GM12878 (cell line): Measurements from ENCODE around the gene SH3BP5. TPM values are rescaled to one million over a fixed set of nuclear protein-coding genes. Genes with fewer than 3 reads are reported as not detected.

Source experiments
- ATAC-seq: fragments of 200-7000 bp; cut with Tn5 transposase; 3 replicates; pipeline ENCODE4 v1.9.1; 2020; ENCODE audit warnings: mild to moderate bottlenecking, moderate library complexity
- BruUV-seq: library from RNA; stranded (reverse); fragments of 400-500 nt; replicated peaks from 2 replicates; lab custom pipeline; 2021; lab: Mats Ljungman, UMichigan
- CTCF ChIA-PET: fragments of 300-600 bp; sonication (Branson Sonifier 250); formaldehyde crosslinking; extraction: SDS; loops from one replicate; lab custom pipeline; 2021; ENCODE audit warnings: inconsistent platforms; lab: Yijun Ruan, JAX
- POLR2A ChIA-PET: fragments of 350-600 bp; formaldehyde crosslinking; extraction: SDS; loops from one replicate; lab custom pipeline; 2021; ENCODE audit warnings: inconsistent platforms; lab: Charles Lee
- RAD21 ChIA-PET: fragments of 300-600 bp; sonication (Branson Sonifier 250); formaldehyde crosslinking; loops from one replicate; lab custom pipeline; 2023; ENCODE audit warnings: antibody characterized with exemption; ENCODE audit not compliant: unreplicated experiment; lab: Charles Lee
- SMC1A ChIA-PET: fragments of 300-600 bp; sonication (Branson Sonifier 250); formaldehyde crosslinking; loops from one replicate; lab custom pipeline; 2023; ENCODE audit not compliant: unreplicated experiment, uncharacterized antibody; lab: Charles Lee
- DNase-seq: peaks from one replicate; pipeline ENCODE4 v3.0.0-alpha.2; 2011; ENCODE audit warnings: low read depth, low spot score
- FAIRE-seq: peaks from 3 replicates; lab custom pipeline; 2011; peaks lifted over from hg19 to GRCh38; lab: Jason Lieb, UNC
- H2AFZ ChIP-seq: 2 replicates; pipeline ENCODE4 v1.6.0; 2011; ENCODE audit warnings: low read depth, low read length, control low read depth; ENCODE audit not compliant: control insufficient read depth
- H3K27ac ChIP-seq: 2 replicates; pipeline ENCODE4 v1.5.1; 2011; ENCODE audit warnings: control low read depth; ENCODE audit not compliant: control insufficient read depth, insufficient read depth
- H3K27me3 ChIP-seq, 2 experiments: replicated peaks in 1 of 2; 2 replicates each; pipeline versions ENCODE4 v1.6.0 to v1.6.1; 2011; ENCODE audit warnings: low read length in 1 of 2; ENCODE audit not compliant: control insufficient read depth in 2 of 2, insufficient read depth in 2 of 2
- H3K36me3 ChIP-seq, 2 experiments: 2 replicates each; pipeline ENCODE4 v1.5.1; 2011; ENCODE audit warnings: low read length in 1 of 2; ENCODE audit not compliant: control insufficient read depth in 2 of 2, insufficient read depth in 2 of 2
- H3K4me1 ChIP-seq: 2 replicates; pipeline ENCODE4 v1.6.1; 2011; ENCODE audit warnings: mild to moderate bottlenecking, low read length, moderate library complexity, mixed read lengths; ENCODE audit not compliant: control insufficient read depth, insufficient read depth
- H3K4me2 ChIP-seq: 2 replicates; pipeline ENCODE4 v1.6.0; 2011; ENCODE audit warnings: control low read depth; ENCODE audit not compliant: control insufficient read depth, insufficient read depth
- H3K4me3 ChIP-seq: fragments of 200-600 bp; sonication (generic); 2 replicates; pipeline ENCODE4 v1.5.1; 2016
- H3K79me2 ChIP-seq: 2 replicates; pipeline ENCODE4 v1.6.0; 2011; ENCODE audit warnings: low read length; ENCODE audit not compliant: control insufficient read depth, insufficient read depth
- H3K9ac ChIP-seq: 2 replicates; pipeline ENCODE4 v1.8.0; 2011; ENCODE audit warnings: low read length, control low read depth, mixed read lengths; ENCODE audit not compliant: control insufficient read depth, insufficient read depth
- H3K9me3 ChIP-seq: replicated peaks from 3 replicates; pipeline ENCODE4 v1.5.1; 2011; ENCODE audit warnings: mild to moderate bottlenecking, low read length; ENCODE audit not compliant: control insufficient read depth, insufficient read depth
- H4K20me1 ChIP-seq: 2 replicates; pipeline ENCODE4 v1.6.0; 2011; ENCODE audit not compliant: control insufficient read depth, insufficient read depth
- BCLAF1 ChIP-seq: fragments of 450-650 bp; IDR thresholded peaks from 2 replicates; pipeline ENCODE4 v1.6.1; 2017; ENCODE audit warnings: antibody characterized with exemption, mild to moderate bottlenecking, moderate library complexity
- CEBPZ ChIP-seq: fragments of 150-350 bp; IDR thresholded peaks from 2 replicates; pipeline ENCODE4 v1.6.1; 2016; ENCODE audit warnings: low read depth, low read length
- MEF2A ChIP-seq: IDR thresholded peaks from 2 replicates; pipeline ENCODE4 v1.6.1; 2011; ENCODE audit warnings: low read depth, mild to moderate bottlenecking, low read length, moderate library complexity; ENCODE audit not compliant: insufficient read depth
- NR2C2 ChIP-seq: IDR thresholded peaks from 2 replicates; pipeline ENCODE4 v1.6.1; 2011; ENCODE audit warnings: borderline replicate concordance, low read depth; ENCODE audit not compliant: control insufficient read depth, insufficient read length
- SUPT20H ChIP-seq: IDR thresholded peaks from 2 replicates; pipeline ENCODE4 v1.6.1; 2011; ENCODE audit warnings: low read depth, mild to moderate bottlenecking, low read length, moderate library complexity, borderline replicate concordance; ENCODE audit not compliant: control insufficient read depth
- TARDBP ChIP-seq: IDR thresholded peaks from 2 replicates; pipeline ENCODE4 v1.6.1; 2016; ENCODE audit warnings: borderline replicate concordance
- ZBTB33 ChIP-seq: fragments of 450-650 bp; IDR thresholded peaks from 2 replicates; pipeline ENCODE4 v1.6.1; 2017; ENCODE audit warnings: mild to moderate bottlenecking
- ZNF592 ChIP-seq: fragments of 450-650 bp; IDR thresholded peaks from 2 replicates; pipeline ENCODE4 v1.6.1; 2017; ENCODE audit warnings: mild to moderate bottlenecking, moderate library complexity
- ZZZ3 ChIP-seq: IDR thresholded peaks from 2 replicates; pipeline ENCODE4 v1.6.1; 2011; ENCODE audit warnings: low read depth; ENCODE audit not compliant: control insufficient read depth, insufficient read length
- WGBS: methylation state at CpG from one replicate; pipeline ENCODE4 v1.1.6; 2016; ENCODE audit warnings: low lambda C conversion rate; ENCODE audit not compliant: insufficient replicate concordance, insufficient coverage; ENCODE audit errors: missing lambda C conversion rate; 5-methylcytosine and 5-hydroxymethylcytosine counted together
- in situ Hi-C: fragments of 300-500 bp; cut with MboI; formaldehyde crosslinking; loops from 9 replicates; pipeline ENCODE4 v1.14.3; 2018; ENCODE audit warnings: mixed read lengths
- intact Hi-C: fragments of 100-400 bp; cut with micrococcal nuclease; formaldehyde crosslinking; loops from one replicate; pipeline ENCODE4 v1.14.2; 2022; ENCODE audit not compliant: unreplicated experiment
- polyA plus RNA-seq, 11 experiments: library from polyadenylated mRNA; depleted of rRNA in 4 of 11; unstranded in 6 of 11; stranded (reverse) in 5 of 11; fragments of >200 nt; fragmentation: Nextera tagmentation in 4 of 11; fragmentation: Illumina TruSeq in 1 of 11; extraction: Ambion mirVana in 4 of 11; extraction: Trizol in 1 of 11; gene quantifications; 1 replicate in 1 of 11; 2 replicates in 10 of 11; pipeline versions ENCODE4 v1.2.1 to v1.2.3, GENCODE V29; 2011 to 2016; ENCODE audit warnings: inconsistent platforms in 2 of 11, missing spikeins in 2 of 11, low read depth in 1 of 11
- total RNA-seq, 4 experiments: library from RNA; depleted of rRNA in 3 of 4; stranded (reverse); fragments of >200 nt in 3 of 4; fragmentation: Illumina TruSeq in 1 of 4; extraction: Trizol in 1 of 4; gene quantifications; 2 replicates each; pipeline versions ENCODE4 v1.2.1 to v1.2.3, GENCODE V29; 2013 to 2021

Gene SH3BP5
- total and polyA plus RNA-seq, 10 of the 15 experiments (the other 5 are each of a cell fraction or from before 2014, with no cell fraction given): 14.9 to 87.5 (median 43.7) TPM

- Histone ChIP-seq H3K27ac (no peak overlapping the region), H3K9ac (no peak overlapping the region), H3K4me3 (no peak overlapping the region), H3K4me1 (peaks cover 7% of the 10 kb centered on the region; the same call in 1 of the 2 replicates), H4K20me1 (no peaks in the 10 kb centered on the region), H3K9me3 (no peaks in the 10 kb centered on the region), H3K27me3 (no peaks in the 10 kb centered on the region), H3K4me2 (no peak overlapping the region), H2AFZ (no peak overlapping the region), H3K36me3 (peaks cover 5 to 13% of the 10 kb centered on the region in 2 experiments), H3K79me2 (no peaks in the 10 kb centered on the region; the same call in 1 of the 2 replicates)
- ATAC-seq: peak; percentile 56
- BruUV-seq: no TSS peak
- in situ Hi-C loops: no loop called here
- POLR2A ChIA-PET: interaction anchor here (0.6 to 0.9 kb wide), 2 partner anchors 11 to 164 kb away, joined by 3 to 5 read pairs; no protein-coding TSS in a partner anchor
- SMC1A ChIA-PET: interaction anchor here (0.6 to 1.7 kb wide), 8 partner anchors 10 to 98 kb away, joined by 3 to 15 read pairs (median 5); partner anchors contain the start of gene CAPN7
- TF ChIP-seq ZBTB33 (no peak), ZNF592 (no peak), MEF2A (no peak), SUPT20H (no peak), BCLAF1 (no peak), NR2C2 (no peak), CEBPZ (no peak), ZZZ3 (no peak), TARDBP (no peak)
- intact Hi-C loops: no loop called here
- no peak for DNase-seq
- FAIRE-seq: no peak
- RAD21 ChIA-PET: interaction anchor here (0.6 to 1.4 kb wide), 6 partner anchors 9 to 215 kb away, joined by 3 to 8 read pairs (median 6); partner anchors contain the start of gene CAPN7
- CTCF ChIA-PET: interaction anchor here (0.8 to 2.5 kb wide), 11 partner anchors 9 to 339 kb away, joined by 3 to 11 read pairs (median 5); partner anchors contain the start of gene CAPN7
- WGBS: 17% methylated on average over 2 of the region's 2 CpGs
Measured at GRCh38 chr3:15217841-15218267, 114.5 kb downstream of the SH3BP5 start.
